Thyroid gland (tissue), 4 donors: ENCODE data around the gene KCNIP1. TPM values are rescaled to one million over a fixed set of nuclear protein-coding genes. Genes with fewer than 3 reads are reported as not detected.

Experiments
- DNase-seq, 2 donors: peaks; one replicate each; pipeline ENCODE4 v3.0.0-alpha.2; 2019
- H3K27ac ChIP-seq, 3 donors: fragments of 200-600 bp; sonication (generic); 1 replicate in 2 of 3; 2 replicates in 1 of 3; pipeline ENCODE4 v1.5.1; 2016 to 2019; ENCODE audit warnings: mild to moderate bottlenecking in 1 of 3, moderate library complexity in 1 of 3
- H3K27me3 ChIP-seq: fragments of 200-600 bp; sonication (generic); one replicate; pipeline ENCODE4 v1.5.1; 2019
- H3K36me3 ChIP-seq, 2 donors: fragments of 200-600 bp; sonication (generic); one replicate each; pipeline ENCODE4 v1.5.1; 2016 to 2019
- H3K4me1 ChIP-seq, 2 donors: fragments of 200-600 bp; sonication (generic); one replicate each; pipeline ENCODE4 v1.5.1; 2017 to 2019
- H3K4me3 ChIP-seq, 3 donors: fragments of 200-600 bp; sonication (generic); replicated peaks in 1 of 3; 1 replicate in 2 of 3; 2 replicates in 1 of 3; pipeline ENCODE4 v1.5.1; 2016; ENCODE audit warnings: mild to moderate bottlenecking in 1 of 3
- H3K9me3 ChIP-seq: fragments of 200-600 bp; sonication (generic); one replicate; pipeline ENCODE4 v1.5.1; 2017
- POLR2A ChIP-seq, 2 donors: fragments of 450-650 bp; IDR thresholded peaks; one replicate each; pipeline ENCODE4 v1.6.1; 2017; ENCODE audit warnings: antibody characterized with exemption in 2 of 2, mild to moderate bottlenecking in 2 of 2, moderate library complexity in 1 of 2
- WGBS, 2 donors: methylation state at CpG; one replicate each; pipeline ENCODE4 v1.1.5; 2017; 5-methylcytosine and 5-hydroxymethylcytosine counted together
- intact Hi-C: fragments of 100-400 bp; cut with DNase I; formaldehyde crosslinking; loops from one replicate; pipeline ENCODE4 v1.15.1; 2023
- total RNA-seq, 4 donors: library from RNA; depleted of rRNA; stranded (reverse); fragments of >200 nt; gene quantifications; one replicate each; pipeline ENCODE4 v1.2.3, GENCODE V29; 2016
- TF ChIP-seq, protein P1 (sequence below), 6 experiments: fragments of 200-600 bp in 3 of 6; fragments of 450-650 bp in 3 of 6; sonication (generic) in 3 of 6; IDR thresholded peaks; one replicate each; pipeline ENCODE4 v1.5.1; 2016 to 2019; ENCODE audit warnings: antibody characterized with exemption in 6 of 6, mild to moderate bottlenecking in 2 of 6, inconsistent platforms in 1 of 6, moderate library complexity in 1 of 6

Gene KCNIP1
- total RNA-seq, 4 donors from 2014 or later, result 0.54 to 1.7 TPM; not detected in 2

DNA sequence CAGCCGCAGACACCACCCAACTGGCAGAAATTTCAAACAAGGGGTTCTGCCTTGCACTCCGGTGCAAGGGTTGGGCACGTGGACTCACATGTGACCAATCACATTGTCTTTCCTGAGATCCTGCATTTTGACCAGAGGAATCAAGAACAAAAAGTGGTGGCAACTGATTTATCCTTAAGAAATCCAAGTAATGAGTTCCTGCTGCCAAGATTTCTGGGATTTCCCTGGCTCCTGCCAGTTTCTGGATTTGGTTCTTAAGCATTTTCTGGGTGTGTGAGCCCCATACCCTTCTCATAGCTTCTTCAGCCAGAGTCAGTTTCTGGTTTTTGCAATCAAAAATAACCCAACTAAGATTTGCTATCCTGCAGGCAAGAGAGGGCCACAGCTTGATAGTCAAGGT lies 17.4 kb upstream of the KCNIP1 start:
- Histone ChIP-seq H3K4me1 (peaks cover 0 to 6% of the 10 kb centered on the region in 2 donors), H3K27me3 (no peaks in the 10 kb centered on the region), H3K36me3 (no peaks in the 10 kb centered on the region), H3K4me3 (no peak overlapping the region), H3K27ac (no peak overlapping the region), H3K9me3 (no peaks in the 10 kb centered on the region)
- no peak for DNase-seq
- TF ChIP-seq, protein P1, sequence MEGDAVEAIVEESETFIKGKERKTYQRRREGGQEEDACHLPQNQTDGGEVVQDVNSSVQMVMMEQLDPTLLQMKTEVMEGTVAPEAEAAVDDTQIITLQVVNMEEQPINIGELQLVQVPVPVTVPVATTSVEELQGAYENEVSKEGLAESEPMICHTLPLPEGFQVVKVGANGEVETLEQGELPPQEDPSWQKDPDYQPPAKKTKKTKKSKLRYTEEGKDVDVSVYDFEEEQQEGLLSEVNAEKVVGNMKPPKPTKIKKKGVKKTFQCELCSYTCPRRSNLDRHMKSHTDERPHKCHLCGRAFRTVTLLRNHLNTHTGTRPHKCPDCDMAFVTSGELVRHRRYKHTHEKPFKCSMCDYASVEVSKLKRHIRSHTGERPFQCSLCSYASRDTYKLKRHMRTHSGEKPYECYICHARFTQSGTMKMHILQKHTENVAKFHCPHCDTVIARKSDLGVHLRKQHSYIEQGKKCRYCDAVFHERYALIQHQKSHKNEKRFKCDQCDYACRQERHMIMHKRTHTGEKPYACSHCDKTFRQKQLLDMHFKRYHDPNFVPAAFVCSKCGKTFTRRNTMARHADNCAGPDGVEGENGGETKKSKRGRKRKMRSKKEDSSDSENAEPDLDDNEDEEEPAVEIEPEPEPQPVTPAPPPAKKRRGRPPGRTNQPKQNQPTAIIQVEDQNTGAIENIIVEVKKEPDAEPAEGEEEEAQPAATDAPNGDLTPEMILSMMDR (IDR thresholded peaks at IDR 0.05), result no peak
- no peak for TF ChIP-seq POLR2A (IDR thresholded peaks at IDR 0.05)
- WGBS, 2 donors, result 98 to 100% methylated on average over 3 of the region's 3 CpGs
- intact Hi-C loops, result no loop called here

DNA sequence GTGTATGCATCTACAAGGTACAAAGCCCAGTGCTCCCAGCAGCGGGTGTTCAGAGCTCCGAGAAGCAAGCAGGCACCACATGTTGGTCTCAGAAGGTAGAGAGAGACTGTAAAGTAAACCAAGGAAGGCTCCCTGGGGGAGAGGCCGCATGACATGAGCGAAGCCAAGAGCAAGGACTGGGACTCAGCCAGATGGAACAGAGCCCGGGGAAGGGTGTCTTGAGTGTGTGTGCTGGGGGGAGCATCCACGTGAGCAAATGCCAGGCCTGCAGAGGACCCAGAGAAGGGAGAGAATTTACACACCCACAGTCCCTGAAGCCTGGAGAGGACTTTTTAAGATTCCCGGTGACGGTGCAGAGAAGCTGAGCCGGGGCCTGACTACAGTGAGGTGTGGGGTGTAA lies 15.2 kb upstream of the KCNIP1 start:
- H3K36me3 ChIP-seq, result no peaks in the 10 kb centered on the region
- intact Hi-C loops, result no loop called here
- H3K27ac ChIP-seq, result no peak overlapping the region
- no peak overlapping the region for H3K4me3 ChIP-seq
- H3K27me3 ChIP-seq, result no peaks in the 10 kb centered on the region
- H3K9me3 ChIP-seq, result no peaks in the 10 kb centered on the region
- no peak for TF ChIP-seq POLR2A (IDR thresholded peaks at IDR 0.05)
- TF ChIP-seq, protein P1 (IDR thresholded peaks at IDR 0.05), result no peak
- peaks cover 0 to 6% of the 10 kb centered on the region in 2 donors for H3K4me1 ChIP-seq
- peak; percentile 68 to 71 for DNase-seq
- WGBS, 2 donors, result 31 to 34% methylated on average over 9 of the region's 9 CpGs

DNA sequence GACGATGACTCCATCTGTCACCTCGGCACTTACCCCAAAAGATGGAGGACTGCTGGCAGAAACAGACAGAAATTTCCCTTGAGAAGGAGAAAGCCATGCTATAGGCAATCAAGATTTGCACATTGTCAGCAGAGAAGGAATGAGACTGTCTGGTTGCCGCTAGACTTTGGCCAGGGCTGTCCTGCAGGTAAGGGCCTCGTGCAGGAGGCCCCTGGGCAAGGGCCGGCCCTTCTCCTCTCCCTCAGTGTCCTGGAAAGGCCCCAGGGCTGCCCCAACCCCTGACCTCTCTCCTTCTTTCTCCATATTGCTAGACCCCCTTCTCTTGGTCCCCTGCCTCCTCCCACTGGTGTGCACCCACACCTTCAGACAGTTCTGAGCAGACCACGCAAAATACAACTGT lies 14.6 kb upstream of the KCNIP1 start:
- DNase-seq, result no peak
- Histone ChIP-seq H3K9me3 (no peaks in the 10 kb centered on the region), H3K27me3 (no peaks in the 10 kb centered on the region), H3K4me3 (no peak overlapping the region), H3K36me3 (no peaks in the 10 kb centered on the region), H3K27ac (no peak overlapping the region), H3K4me1 (peaks cover 0 to 6% of the 10 kb centered on the region in 2 donors)
- TF ChIP-seq, protein P1 (IDR thresholded peaks at IDR 0.05), result no peak
- TF ChIP-seq POLR2A (IDR thresholded peaks at IDR 0.05), result no peak
- WGBS, 2 donors, result 94 to 100% methylated on average over 5 to 6 of the region's 6 CpGs
- intact Hi-C loops, result no loop called here

DNA sequence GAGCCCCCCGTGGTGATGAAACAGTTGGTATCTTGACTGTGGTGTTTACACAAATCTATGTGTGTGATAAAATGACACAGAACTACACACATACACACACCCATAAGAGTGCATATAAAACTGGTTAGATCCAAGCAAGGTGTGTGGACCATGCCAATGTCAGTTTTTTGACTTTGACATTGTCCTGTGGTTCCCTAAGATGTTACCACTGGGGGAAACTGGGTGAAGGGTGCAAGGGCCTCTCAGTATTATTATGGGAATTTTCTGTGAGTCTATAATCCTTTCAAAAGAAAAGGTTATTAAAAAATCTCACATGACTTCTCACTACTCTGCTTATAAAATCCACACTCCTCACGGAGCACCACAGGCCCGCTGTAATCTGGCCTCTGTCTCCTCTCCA lies 13.4 kb upstream of the KCNIP1 start:
- intact Hi-C loops, result no loop called here
- TF ChIP-seq POLR2A (IDR thresholded peaks at IDR 0.05), result no peak
- TF ChIP-seq, protein P1 (IDR thresholded peaks at IDR 0.05), result no peak
- Histone ChIP-seq H3K4me1 (peaks cover 0 to 6% of the 10 kb centered on the region in 2 donors), H3K27me3 (no peaks in the 10 kb centered on the region), H3K9me3 (no peaks in the 10 kb centered on the region), H3K4me3 (no peak overlapping the region), H3K36me3 (no peaks in the 10 kb centered on the region), H3K27ac (no peak overlapping the region)
- no peak for DNase-seq
- 80 to 83% methylated on average over 3 of the region's 3 CpGs for WGBS, 2 donors

DNA sequence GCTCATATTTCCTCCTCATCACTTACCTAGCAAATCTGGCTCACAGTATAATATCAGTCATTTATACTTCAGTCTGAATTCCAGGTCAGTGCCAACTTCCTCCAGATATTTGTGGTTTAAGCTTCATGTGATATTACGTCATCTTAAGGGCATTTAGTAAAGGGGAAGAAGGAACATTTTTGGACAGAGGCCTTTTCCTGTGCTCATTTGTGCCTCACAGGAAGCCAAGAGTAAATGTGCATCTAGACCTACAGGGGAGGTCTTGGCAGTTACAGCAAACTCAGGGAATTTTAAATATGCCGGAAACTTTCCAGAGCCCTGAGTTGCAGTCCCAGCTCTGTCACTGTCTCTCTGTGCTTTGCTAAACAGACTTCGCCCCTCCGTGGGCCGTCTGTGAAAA lies 12.3 kb upstream of the KCNIP1 start:
- WGBS, 2 donors, result 60 to 75% methylated on average over 5 of the region's 5 CpGs
- H3K27me3 ChIP-seq, result no peaks in the 10 kb centered on the region
- H3K4me1 ChIP-seq, result peaks cover 0 to 6% of the 10 kb centered on the region in 2 donors
- H3K36me3 ChIP-seq, result no peaks in the 10 kb centered on the region
- H3K9me3 ChIP-seq, result no peaks in the 10 kb centered on the region
- no peak overlapping the region for H3K27ac ChIP-seq
- no peak for DNase-seq
- no peak for TF ChIP-seq POLR2A (IDR thresholded peaks at IDR 0.05)
- TF ChIP-seq, protein P1 (IDR thresholded peaks at IDR 0.05), result no peak
- intact Hi-C loops, result no loop called here
- H3K4me3 ChIP-seq, result no peak overlapping the region
